Posterior cingulate gyrus (tissue), 11 donors: ENCODE measurements around the gene TULP1.
"Not testable (repeated sequence)": the region's sequence is repeated elsewhere in the genome, so short reads cannot be mapped to it uniquely, and the experiment has no call there.

Experiments
- DNase-seq, 10 donors: peaks; one replicate each; pipeline versions ENCODE4 v3.0.0 to v3.0.0-alpha.2; 2020 to 2021; ENCODE audit warnings: mixed read lengths in 3 of 10
- intact Hi-C: fragments of 100-400 bp; cut with DNase I; formaldehyde crosslinking; loops from one replicate; pipeline ENCODE4 v1.15.1; 2023

TULP1 gene

DNA sequence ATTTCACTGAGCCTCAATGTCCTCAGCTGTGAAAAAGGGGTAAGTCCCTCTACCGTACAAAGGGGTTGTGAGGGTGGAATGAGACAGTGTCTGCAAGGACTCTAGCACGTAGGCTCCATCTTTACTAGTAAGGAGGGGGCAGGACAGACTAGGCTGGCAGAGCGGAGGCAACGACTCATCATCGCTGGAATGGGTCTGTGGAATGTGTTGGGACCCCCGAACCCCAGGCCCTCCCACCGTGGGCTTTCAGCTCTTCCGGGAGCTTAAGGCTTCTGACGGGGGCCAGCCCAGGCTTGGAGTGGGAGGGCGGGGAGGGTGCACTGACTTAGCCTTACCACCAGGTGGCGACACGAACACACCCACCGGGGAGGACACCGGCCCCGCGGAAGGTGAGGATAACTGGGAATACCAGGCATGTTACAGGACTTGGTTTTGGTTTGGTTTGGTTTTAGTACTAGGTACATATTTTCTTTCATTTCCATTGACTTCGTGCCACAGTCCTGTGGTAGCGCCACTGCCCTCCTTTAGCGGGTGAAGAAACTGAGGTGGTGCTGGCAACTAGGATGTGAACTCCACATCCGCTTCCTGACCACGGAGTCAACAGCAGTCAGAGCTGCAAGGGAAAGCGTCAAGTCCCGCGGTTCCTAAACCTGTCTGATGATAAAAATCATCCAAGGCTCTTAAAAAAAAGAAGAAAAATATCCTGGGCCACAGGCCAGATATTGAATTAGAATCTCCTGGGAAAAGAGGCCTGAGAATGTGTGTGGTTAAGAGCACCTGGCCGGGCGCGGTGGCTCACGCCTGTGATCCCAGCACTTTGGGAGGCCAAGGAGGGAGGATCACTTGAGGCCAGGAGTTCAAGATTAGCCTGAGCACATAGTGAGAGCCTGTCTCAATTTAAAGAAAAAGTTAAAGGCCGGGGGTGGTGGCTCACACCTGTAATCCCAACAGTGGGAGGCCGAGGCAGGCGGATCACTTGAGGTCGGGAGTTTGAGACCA, 10.3 kb upstream of the TULP1 start:
- DNase-seq: peak; percentile 42 to 94 (median 71)

DNA sequence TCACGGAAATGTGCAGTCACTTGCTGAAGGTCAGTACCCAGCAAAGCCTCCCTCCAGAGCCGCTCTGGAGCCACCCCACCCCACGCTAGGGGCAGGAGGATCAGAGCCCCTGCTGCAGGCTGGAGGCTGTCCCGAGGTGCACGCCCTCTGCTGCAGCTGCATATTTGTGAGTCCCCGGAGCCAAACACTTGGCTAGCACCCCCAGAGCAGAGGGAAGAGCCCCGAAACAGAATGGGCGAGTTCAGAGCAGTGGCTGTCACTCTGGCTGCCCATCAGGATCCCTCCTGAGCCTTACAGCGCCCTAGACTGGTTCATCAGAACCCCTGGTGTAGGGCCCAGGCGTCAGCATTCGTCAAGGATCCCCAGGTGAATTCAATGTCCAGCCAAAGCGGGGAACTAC, 9.5 kb upstream of the TULP1 start:
- DNase-seq: peak in 1 of 10 donors; percentile 38
- intact Hi-C loops: no loop called here

More for the DNA sequence above, 10.3 kb upstream of the TULP1 start:
- intact Hi-C loops: loop anchor here (1.0 kb wide), 1 partner anchor 214 kb away; the partner anchor contains the start of gene ARMC12

DNA sequence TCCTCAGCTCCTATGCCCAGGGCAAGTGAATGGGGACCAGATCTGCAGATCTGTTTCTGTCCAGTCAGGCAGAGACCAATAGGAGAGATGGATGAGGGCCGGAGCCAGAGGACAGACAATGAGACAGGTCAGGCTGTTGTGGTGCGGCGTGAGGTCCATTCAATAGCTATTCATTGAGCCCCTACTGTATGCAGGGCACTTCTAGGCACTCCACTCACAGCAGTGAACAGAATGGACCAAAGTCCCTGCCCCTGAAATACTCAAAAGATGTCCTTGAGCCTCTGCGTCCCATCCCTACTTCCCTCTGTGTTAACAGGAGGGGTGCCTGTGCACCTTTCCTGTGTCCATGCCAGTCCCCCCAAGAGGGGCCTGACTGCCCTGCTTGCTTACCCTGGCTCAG, 8.5 kb upstream of the TULP1 start:
- peak in 1 of 10 donors; percentile 50 for DNase-seq
- intact Hi-C loops: no loop called here

DNA sequence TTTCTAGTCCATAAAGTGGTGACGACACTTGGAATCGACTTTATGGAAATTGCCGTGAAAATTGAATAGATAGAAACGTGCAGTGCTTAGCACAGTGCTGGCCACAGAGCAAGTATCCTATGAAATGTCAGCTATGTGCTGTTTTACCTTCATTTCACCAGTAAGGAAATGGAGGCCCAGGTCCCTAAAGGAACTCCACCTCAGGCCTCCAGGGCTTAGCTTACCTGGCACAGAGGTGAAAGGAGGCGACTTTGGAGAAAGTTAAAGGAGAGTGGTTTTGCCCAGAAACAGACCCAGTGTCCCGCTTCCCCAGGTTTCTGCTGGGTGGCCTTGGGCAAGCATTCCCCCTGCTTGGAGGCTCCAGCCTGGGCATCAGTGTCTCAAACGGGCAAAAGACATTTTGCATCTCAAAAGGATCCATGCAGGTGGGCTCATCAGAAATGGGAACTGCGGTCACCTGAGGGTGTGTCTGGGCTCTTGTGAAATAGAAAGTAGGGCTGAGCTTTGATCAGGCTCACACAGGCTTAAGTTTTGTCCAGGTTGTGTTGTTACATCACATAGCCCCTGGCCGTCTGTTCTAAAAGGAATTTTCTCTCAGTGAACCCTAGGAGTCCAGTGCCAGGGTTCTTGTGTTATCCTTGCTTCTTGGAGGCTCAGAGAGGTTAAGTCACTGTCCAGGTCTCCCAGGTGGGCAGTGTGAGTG, 6.8 kb upstream of the TULP1 start:
- peak in 1 of 10 donors; percentile 22 for DNase-seq
- intact Hi-C loops: no loop called here

DNA sequence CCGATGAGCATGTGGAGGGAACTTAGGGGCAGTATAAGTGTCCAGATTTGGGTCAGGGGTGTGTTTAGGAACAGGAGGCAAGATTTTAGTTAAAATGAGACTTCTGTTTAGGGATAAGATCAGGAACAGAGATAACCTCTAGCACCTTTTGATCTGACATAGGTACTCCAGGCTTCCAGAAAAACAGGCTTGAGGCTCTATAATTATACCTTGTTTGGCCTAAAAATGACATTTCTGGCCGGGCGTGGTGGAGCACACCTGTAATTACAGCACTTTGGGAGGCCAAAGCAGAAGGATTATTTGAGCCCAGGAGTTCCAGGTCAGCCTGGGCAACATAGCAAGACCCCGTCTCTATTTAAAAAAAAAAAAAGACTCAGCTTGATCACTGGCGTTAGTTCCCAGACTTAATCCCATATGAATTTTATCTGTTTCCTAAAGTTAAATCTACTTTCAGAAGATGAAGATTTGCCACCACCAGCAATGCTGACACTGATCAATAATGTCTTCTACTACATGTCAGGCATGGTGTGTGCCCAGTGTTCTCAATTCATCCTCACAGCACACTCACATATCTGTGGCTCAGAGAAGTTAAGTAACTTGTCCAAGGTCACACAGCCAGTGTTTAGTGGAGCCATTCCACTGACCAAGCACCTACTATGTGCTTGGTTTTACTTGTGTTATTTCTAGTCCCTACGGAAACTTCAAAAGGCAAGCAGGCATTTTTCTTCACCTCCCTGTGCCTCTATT, 6.0 kb upstream of the TULP1 start:
- intact Hi-C loops: no loop called here

DNA sequence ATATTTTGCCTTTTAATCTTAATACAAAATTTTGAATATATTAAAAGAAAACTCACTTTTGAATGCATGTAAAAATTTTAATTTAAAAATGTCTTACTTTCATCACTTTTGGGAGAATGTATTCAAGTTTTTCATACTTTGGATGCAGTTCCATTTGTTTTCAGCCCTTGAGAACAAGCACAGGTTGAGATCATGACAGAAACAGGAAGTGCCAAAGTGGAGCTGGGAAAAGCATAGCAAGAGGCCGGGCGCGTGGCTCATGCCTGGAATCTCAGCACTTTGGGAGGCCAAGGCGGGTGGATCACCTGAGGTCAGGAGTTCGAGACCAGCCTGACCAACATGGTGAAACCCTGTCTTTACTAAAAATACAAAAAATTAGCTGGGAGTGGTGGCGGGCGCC, 5.3 kb upstream of the TULP1 start:
- DNase-seq: peak in 1 of 10 donors; percentile 31
- intact Hi-C loops: not testable (repeated sequence)

More for the DNA sequence above, 6.0 kb upstream of the TULP1 start:
- DNase-seq: peak in 1 of 10 donors; percentile 1

DNA sequence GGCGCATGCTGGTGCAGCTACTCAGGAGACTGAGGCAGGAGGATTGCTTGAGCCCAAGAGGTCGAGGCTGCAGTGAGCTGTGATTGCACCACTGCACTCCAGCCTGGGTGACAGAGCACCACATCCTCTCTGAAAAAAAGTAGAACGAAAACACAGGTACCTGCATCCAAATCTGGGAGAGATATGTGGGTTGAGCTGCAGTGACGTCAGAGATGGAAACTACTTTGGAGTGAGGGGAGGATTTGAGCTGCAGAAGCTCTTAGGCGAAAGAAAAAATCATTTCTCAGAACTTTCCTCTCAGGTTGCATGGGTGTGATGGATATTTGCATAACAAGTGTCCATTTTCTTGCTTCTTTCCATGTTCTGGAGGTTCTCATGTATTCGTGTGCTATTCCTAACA, 4.0 kb upstream of the TULP1 start:
- intact Hi-C loops: no loop called here

DNA sequence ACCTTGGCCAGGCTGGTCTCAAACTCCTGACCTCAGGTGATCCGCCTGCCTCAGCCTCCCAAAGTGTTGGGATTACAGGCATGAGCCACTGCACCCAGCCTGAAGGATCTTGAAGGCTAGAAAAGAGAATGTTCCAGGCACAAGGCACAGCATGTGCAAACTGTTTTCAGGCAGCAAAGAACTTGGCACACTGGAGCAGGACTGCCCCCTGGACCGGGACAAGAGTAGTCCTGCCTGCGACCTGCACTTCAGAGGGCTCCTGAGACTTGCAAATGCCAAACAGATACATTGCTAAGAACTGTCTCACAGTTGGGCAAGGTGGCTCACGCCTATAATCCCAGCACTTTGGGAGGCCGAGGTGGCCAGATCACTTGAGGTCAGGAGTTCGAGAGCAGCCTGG, 3.2 kb upstream of the TULP1 start:
- intact Hi-C loops: not testable (repeated sequence)
- peak in 1 of 10 donors; percentile 75 for DNase-seq

More for the DNA sequence above, 4.0 kb upstream of the TULP1 start:
- no peak for DNase-seq

DNA sequence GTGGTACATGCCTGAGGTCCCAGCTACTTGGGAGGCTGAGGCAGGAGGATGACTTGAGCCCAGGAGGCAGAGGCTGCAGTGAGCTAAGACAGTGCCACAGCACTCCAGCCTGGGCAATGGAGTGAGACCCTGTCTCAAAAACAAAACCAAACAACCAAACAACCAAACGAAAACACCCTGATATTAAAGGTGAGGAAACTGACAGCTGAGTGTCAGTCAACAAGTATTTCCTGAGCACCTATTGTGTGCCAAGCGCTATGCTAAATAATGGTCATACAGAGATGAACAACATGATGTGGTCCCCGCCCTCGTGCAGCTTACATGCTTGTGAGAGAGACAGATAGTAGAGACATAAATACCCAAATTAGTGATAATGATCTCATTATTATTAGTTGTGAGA, 1.9 kb upstream of the TULP1 start:
- no peak for DNase-seq
- intact Hi-C loops: no loop called here

DNA sequence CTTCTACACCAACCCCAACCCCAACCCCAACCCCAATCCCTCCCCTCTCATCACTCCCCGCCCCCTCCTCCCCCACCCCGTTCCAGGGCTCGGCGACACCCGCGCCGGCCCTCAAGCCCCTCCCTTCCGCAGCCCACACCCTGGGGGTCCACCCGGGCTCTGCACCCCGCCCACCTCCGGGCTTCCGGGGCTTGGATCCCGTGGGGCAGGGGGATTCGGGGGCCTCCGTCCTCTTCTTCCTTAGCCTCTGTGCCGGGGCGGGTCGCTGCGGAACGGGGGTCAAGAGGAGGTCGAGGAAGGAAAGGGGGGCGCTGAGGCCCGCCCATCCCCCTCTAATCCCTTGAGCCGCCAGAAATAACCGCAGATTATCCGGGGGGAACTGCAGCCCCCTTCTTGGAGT, 690 bp downstream of the TULP1 start:
- DNase-seq: peak in 1 of 10 donors; percentile 68
- intact Hi-C loops: no loop called here

DNA sequence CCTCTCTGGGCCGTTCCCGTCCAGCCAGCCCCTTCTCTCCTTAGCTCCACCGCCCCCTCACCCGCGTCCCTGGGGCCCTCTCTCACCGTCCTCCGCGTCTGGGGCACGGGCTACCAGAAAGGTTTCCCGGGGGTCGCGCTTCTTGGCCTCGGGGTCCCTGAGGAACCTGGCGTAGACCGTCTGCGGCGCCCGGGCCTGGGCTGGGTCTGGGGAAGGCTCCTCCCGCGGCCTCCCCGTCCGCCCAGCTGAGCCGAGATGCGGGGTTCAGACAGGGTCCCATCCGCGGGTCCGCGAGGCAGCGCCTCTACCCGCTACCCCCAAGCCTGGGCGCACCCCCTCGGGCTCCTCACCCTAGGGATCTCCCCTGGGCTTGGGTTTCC, 1.1 kb downstream of the TULP1 start:
- intact Hi-C loops: no loop called here
- DNase-seq: no peak

DNA sequence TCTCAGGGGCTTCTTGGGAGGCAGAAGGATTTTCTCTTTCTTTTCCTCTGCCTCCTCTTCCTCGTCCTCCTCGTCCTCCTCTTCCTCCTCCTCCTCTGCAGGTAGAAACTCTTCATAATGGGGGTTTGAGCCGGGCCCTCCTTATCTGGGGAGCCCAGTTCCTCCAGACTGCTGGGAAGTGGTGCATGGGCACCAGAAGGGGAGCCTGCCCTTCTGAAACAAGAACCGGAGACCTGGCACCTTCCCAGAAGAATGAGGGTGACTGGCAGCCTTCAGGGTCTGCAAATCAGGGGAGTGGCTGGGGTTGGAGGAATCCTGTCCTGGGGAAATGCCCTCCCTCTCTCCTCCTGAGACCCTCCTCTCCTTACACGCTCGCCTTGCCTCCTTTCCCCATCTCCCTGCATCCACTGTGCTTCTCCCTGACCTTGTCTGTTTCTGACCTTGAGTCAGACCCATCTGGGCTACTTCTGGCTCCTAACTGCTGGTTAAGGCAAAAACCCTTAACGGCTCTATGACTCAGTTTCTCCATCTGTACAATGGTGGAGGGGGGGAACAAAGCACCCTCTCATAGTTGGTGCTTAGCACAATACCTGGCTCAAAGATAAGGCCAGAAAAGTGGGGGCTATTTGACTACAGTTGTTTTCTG, 1.7 kb downstream of the TULP1 start:
- peak in 1 of 10 donors; percentile 3 for DNase-seq
- intact Hi-C loops: no loop called here

DNA sequence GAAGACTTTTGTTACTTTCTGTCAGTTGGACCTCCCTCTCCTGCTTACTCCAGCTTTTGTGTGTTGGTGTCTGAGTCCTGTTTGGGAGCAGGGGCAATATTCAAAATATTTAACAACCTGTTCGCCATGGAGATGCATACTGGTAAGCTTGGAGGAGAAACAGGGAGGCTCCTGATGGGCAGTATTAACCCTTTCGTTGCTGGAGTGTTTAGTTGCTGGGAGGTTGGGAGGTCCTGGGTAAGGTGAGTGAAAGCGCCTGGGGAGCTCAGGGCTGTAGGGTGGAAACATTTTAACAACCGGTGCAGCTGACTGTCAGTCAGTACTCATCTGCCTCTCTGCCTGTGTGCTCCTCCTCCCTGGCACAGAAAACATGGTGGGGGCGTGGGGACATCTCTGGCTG, 4.2 kb downstream of the TULP1 start:
- DNase-seq: no peak
- intact Hi-C loops: no loop called here

DNA sequence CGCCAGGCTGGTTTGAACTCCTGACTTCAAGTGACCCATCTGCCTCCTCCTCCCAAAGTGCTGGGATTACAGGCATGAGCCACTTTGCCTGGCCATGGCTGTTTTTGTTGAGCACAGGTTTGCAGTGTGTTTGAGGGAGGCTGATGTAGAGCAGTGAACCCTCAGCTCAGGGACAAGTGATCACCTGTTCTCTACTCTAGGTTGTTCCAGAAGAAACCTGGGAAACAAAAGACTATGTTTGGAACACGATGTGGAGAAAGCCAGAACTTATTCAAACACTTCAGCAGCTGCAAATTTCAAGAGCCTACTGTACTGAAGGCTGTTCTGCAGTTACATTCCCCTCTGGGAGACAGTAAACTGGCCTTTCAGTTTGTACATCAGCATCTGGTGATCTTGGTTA, 4.7 kb downstream of the TULP1 start:
- intact Hi-C loops: no loop called here
- no peak for DNase-seq

DNA sequence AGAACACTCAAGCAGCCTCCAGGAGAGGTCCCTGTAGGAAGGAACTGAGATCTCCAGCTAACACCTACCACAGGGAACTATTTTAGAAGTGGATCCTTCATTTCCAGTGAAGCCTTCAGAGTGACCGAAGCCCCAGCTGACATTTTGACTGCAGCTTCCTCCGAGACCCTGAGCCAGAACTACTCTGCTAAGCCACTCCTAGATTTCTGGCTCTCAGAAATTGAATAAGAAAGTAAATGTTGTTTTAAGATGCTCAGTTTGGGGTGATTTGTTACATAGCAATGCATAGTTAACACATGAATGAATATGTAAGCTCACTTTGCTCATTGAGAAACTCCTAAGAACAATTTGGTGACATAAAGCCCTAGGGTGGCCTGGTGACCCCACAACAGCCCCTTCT, 5.5 kb downstream of the TULP1 start:
- intact Hi-C loops: no loop called here

DNA sequence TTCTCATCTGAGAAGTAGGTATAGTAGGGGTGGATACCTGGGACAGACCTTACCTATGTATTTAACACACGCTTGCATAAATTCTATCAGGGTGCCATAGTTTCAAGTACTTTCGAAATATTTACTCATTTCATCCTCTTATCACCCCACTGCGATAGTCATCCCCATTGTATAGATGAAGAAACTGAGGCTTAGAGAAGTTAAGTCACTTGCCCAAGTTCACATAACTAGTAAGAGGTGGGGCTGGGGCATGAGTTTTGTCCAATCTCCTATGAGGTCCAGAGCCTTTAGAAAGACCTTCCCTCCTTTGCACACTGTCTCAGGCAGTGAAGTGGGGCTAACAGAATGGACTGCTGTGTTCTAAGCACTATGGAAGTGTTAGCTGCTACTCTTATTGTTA, 6.2 kb downstream of the TULP1 start:
- intact Hi-C loops: no loop called here
- DNase-seq: no peak

More for the DNA sequence above, 5.5 kb downstream of the TULP1 start:
- DNase-seq: no peak

DNA sequence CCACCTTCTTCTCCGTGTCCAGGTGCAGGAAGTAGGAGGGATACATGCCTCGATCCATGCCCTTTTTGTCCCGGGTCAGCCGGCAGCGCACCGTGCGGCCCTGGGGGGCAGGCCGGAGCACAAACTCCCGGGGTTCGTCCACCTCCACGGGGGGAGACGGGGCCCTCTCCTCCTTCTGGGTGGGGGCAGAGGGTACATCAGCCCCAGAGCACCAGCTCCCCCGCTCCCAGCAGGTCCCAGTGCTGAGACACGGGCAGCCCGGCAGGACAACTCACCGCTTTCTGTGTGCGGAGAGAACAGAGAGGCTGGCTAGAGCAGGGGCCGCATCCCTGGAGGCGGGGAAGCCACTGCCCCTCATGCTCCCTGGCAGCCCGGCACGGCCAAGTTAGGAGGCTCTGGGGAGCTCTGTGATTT, 6.7 kb downstream of the TULP1 start:
- peak in 1 of 10 donors; percentile 39 for DNase-seq
- intact Hi-C loops: no loop called here

DNA sequence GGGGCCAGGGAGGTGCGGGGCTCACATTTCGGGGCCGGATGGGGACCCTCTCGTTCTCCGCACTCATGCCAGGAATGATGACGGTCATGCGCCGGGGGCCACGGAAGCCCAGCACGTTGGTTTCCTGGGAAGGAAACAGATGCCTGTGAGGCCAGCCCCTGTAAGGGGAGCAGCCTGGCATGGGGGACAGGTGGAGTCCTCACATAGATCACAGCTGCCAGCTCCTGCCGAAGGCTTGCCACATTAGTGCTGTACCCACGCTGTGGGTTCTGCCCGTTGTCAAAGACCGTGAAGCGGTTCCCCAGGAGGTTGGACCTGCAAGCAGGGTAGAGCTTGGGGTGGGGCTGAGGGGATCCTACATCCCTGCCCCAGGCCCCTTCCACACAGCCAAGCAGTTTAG, 9.2 kb downstream of the TULP1 start:
- intact Hi-C loops: no loop called here
- DNase-seq: peak in 1 of 10 donors; percentile 67

DNA sequence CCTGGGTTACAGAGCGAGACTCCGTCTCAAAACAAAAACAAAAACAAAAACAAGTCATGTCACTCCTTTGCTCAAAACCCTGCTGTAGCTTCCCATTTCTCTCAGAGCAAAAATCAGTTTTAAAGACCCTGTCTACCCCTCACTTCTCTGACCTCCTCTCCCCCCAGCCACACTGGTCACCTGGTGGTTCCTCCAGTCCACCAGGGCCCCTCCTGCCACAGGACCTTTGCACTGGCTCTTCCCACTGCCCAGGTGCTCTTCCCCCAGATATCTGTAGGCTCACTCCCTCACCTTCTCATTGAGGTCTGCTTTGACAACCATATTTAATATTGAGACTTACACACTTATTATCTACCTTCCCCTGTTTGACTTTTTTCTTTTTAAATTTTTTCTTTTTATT, 10.9 kb downstream of the TULP1 start:
- intact Hi-C loops: no loop called here
- no peak for DNase-seq

DNA sequence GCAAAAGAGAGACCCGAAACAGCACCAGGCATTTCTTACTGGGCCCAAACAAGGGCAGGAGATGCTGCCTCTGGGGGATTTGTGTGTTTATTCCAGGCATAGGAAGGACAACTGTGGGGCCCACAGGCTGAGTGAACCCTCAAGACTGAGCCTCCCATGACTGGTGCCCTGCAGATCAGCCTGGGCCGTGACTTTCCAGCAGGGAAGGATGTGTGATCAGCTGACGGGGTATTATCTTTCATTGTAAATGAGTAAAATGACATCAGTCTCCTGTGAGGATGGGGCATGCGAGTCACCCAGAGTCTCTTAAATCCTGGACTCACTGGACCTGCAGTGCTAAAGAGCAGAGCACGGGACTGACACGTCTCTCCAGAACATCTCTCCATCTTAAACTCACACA, 11.9 kb downstream of the TULP1 start:
- intact Hi-C loops: no loop called here

More for the DNA sequence above, 11.9 kb downstream of the TULP1 start:
- no peak for DNase-seq
